Nephron (organoid): Measurements from ENCODE around the gene LHFPL2.

Source experiments
- H3K27ac Mint-ChIP-seq, 3 experiments: 2 replicates each; pipeline ENCODE4 v1.8.0; 2020; ENCODE audit warnings: mixed read lengths in 3 of 3, mild to moderate bottlenecking in 2 of 3, moderate library complexity in 1 of 3
- H3K27me3 Mint-ChIP-seq: 2 replicates; pipeline ENCODE4 v1.8.0; 2021; ENCODE audit warnings: low read depth, mild to moderate bottlenecking, moderate library complexity, mixed read lengths
- H3K36me3 Mint-ChIP-seq: 2 replicates; pipeline ENCODE4 v1.8.0; 2020; ENCODE audit warnings: low read depth, mixed read lengths
- H3K4me1 Mint-ChIP-seq: 2 replicates; pipeline ENCODE4 v1.8.0; 2020; ENCODE audit warnings: mixed read lengths
- H3K4me3 Mint-ChIP-seq, 3 experiments: 2 replicates each; pipeline ENCODE4 v1.8.0; 2020; ENCODE audit warnings: mild to moderate bottlenecking in 3 of 3, mixed read lengths in 3 of 3, moderate library complexity in 2 of 3
- H3K9me3 Mint-ChIP-seq: 2 replicates; pipeline ENCODE4 v1.8.0; 2020; ENCODE audit warnings: mixed read lengths
- CTCF ChIP-seq, 3 experiments: fragments of 200-600 bp; sonication (generic); IDR thresholded peaks; one replicate each; pipeline ENCODE4 v1.5.0; 2021; ENCODE audit warnings: antibody characterized with exemption in 3 of 3; ENCODE audit not compliant: unreplicated experiment in 3 of 3

LHFPL2 gene

GRCh38 chr5:78553580-78554353 is 94.8 kb downstream of the LHFPL2 start:
- Mint-ChIP-seq H3K4me3 (no peak overlapping the region), H3K4me1 (peaks cover 19% of the 10 kb centered on the region), H3K36me3 (peaks cover 44% of the 10 kb centered on the region), H3K27ac (peak overlapping the region in 1 of 3 experiments; percentile 51), H3K27me3 (peaks cover 3% of the 10 kb centered on the region), H3K9me3 (peaks cover 9% of the 10 kb centered on the region)
- TF ChIP-seq CTCF (IDR thresholded peaks at IDR 0.05; ENCODE audit: unreplicated experiment in 3 of 3), result no peak

- H3K9me3 Mint-ChIP-seq, result peaks cover 9% of the 10 kb centered on the region
- peaks cover 3% of the 10 kb centered on the region for H3K27me3 Mint-ChIP-seq
- H3K4me3 Mint-ChIP-seq, result no peak overlapping the region
- TF ChIP-seq CTCF (IDR thresholded peaks at IDR 0.05; ENCODE audit: unreplicated experiment in 3 of 3), result no peak
- no peak overlapping the region for H3K27ac Mint-ChIP-seq
- peaks cover 43% of the 10 kb centered on the region for H3K36me3 Mint-ChIP-seq
- H3K4me1 Mint-ChIP-seq, result peaks cover 24% of the 10 kb centered on the region
Measured at GRCh38 chr5:78552729-78553342, 95.7 kb downstream of the LHFPL2 start.

GRCh38 chr5:78550891-78551290 is 97.7 kb downstream of the LHFPL2 start:
- Mint-ChIP-seq H3K36me3 (peaks cover 47% of the 10 kb centered on the region), H3K27ac (peak overlapping the region; percentile 24 to 48 (median 28)), H3K9me3 (peaks cover 9% of the 10 kb centered on the region), H3K4me1 (peaks cover 40% of the 10 kb centered on the region), H3K4me3 (no peak overlapping the region), H3K27me3 (peaks cover 3% of the 10 kb centered on the region)
- no peak for TF ChIP-seq CTCF (IDR thresholded peaks at IDR 0.05; ENCODE audit: unreplicated experiment in 3 of 3)

GRCh38 chr5:78549043-78549442 is 99.5 kb downstream of the LHFPL2 start:
- Mint-ChIP-seq H3K4me3 (no peak overlapping the region), H3K27ac (peak overlapping the region; percentile 59 to 97 (median 95)), H3K4me1 (peaks cover 44% of the 10 kb centered on the region), H3K27me3 (no peaks in the 10 kb centered on the region), H3K36me3 (peaks cover 48% of the 10 kb centered on the region), H3K9me3 (peaks cover 9% of the 10 kb centered on the region)
- TF ChIP-seq CTCF (IDR thresholded peaks at IDR 0.05; ENCODE audit: unreplicated experiment in 3 of 3), result no peak

- TF ChIP-seq CTCF (IDR thresholded peaks at IDR 0.05; ENCODE audit: unreplicated experiment in 3 of 3), result no peak
- Mint-ChIP-seq H3K36me3 (peaks cover 37% of the 10 kb centered on the region), H3K27ac (peak overlapping the region; percentile 57 to 97 (median 95)), H3K27me3 (no peaks in the 10 kb centered on the region), H3K4me3 (peak overlapping the region in 1 of 3 experiments; percentile 28), H3K9me3 (peaks cover 6% of the 10 kb centered on the region), H3K4me1 (peaks cover 52% of the 10 kb centered on the region)
Measured at GRCh38 chr5:78547731-78548615, 100.6 kb downstream of the LHFPL2 start.
